ENCODE data around the gene TCF4. TPM values are rescaled to one million over a fixed set of nuclear protein-coding genes. Genes with fewer than 3 reads are reported as not detected.

Gene TCF4
- total RNA-seq, 1 donor from 2014 or later, result 56.8 TPM

GRCh38 chr18:55509631-55510324, 78.2 kb downstream of the TCF4 start:
- Mint-ChIP-seq H3K36me3 (ENCODE audit: insufficient read depth) (no peaks in the 10 kb centered on the region), H3K4me3 (ENCODE audit: low read depth) (no peak overlapping the region), H3K9me3 (ENCODE audit: low read depth) (no peaks in the 10 kb centered on the region), H3K27ac (no peak overlapping the region), H3K4me1 (ENCODE audit: low read depth) (peaks cover 12% of the 10 kb centered on the region), H3K27me3 (no peaks in the 10 kb centered on the region)
- TF ChIP-seq, protein P1, sequence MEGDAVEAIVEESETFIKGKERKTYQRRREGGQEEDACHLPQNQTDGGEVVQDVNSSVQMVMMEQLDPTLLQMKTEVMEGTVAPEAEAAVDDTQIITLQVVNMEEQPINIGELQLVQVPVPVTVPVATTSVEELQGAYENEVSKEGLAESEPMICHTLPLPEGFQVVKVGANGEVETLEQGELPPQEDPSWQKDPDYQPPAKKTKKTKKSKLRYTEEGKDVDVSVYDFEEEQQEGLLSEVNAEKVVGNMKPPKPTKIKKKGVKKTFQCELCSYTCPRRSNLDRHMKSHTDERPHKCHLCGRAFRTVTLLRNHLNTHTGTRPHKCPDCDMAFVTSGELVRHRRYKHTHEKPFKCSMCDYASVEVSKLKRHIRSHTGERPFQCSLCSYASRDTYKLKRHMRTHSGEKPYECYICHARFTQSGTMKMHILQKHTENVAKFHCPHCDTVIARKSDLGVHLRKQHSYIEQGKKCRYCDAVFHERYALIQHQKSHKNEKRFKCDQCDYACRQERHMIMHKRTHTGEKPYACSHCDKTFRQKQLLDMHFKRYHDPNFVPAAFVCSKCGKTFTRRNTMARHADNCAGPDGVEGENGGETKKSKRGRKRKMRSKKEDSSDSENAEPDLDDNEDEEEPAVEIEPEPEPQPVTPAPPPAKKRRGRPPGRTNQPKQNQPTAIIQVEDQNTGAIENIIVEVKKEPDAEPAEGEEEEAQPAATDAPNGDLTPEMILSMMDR (IDR thresholded peaks at IDR 0.05; ENCODE audit: unreplicated experiment), result no peak
- DNase-seq (ENCODE audit: low spot score, unreplicated experiment), result no peak

DNA sequence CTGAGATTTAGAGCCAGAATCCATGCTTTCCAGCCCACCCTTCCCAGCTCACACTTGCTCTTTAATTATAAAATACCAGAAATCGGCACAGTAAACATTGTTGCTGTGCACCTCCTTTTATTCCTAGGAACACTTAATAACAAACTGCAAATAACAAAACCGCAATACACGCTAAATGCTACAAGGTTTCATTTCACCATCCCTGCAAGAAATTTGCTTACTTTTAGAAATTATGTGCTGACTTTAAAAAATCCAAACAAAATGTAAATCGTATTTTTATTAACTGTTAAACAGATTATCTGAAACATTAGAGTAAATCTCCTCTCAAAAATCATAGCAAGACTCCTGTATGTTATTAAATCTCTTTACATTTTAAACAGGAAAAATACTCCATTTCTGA, 79.3 kb downstream of the TCF4 start:
- H3K4me1 Mint-ChIP-seq (ENCODE audit: low read depth), result peaks cover 12% of the 10 kb centered on the region
- no peak for DNase-seq (ENCODE audit: low spot score, unreplicated experiment)
- no peaks in the 10 kb centered on the region for H3K9me3 Mint-ChIP-seq (ENCODE audit: low read depth)
- no peaks in the 10 kb centered on the region for H3K27me3 Mint-ChIP-seq
- H3K36me3 Mint-ChIP-seq (ENCODE audit: insufficient read depth), result no peaks in the 10 kb centered on the region
- H3K4me3 Mint-ChIP-seq (ENCODE audit: low read depth), result no peak overlapping the region
- TF ChIP-seq, protein P1 (IDR thresholded peaks at IDR 0.05; ENCODE audit: unreplicated experiment), result no peak
- H3K27ac Mint-ChIP-seq, result no peak overlapping the region

DNA sequence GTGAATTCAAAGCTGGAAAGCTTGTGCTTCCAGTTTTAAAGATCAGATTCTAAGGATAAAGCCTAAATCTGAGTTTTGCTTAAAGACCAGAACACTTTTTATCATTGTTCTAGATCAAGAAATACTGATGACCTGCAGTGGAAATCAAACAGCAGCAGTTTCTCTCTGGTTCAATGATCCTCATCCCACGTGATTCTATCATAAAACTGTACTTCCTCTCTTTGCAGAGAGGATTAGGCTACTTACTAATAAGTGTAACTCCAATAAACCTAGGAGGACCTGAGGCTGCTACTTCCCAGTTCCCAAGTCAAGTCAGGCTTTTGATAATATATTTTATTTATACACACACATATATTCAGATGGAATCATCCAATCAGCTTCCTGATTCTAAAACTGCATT, 81.9 kb downstream of the TCF4 start:
- Mint-ChIP-seq H3K4me1 (ENCODE audit: low read depth) (peaks cover 15% of the 10 kb centered on the region), H3K36me3 (ENCODE audit: insufficient read depth) (peaks cover 1% of the 10 kb centered on the region), H3K27ac (no peak overlapping the region), H3K9me3 (ENCODE audit: low read depth) (no peaks in the 10 kb centered on the region), H3K27me3 (no peaks in the 10 kb centered on the region), H3K4me3 (ENCODE audit: low read depth) (no peak overlapping the region)
- no peak for DNase-seq (ENCODE audit: low spot score, unreplicated experiment)
- TF ChIP-seq, protein P1 (IDR thresholded peaks at IDR 0.05; ENCODE audit: unreplicated experiment), result no peak

GRCh38 chr18:55504808-55505207, 83.2 kb downstream of the TCF4 start:
- TF ChIP-seq, protein P1 (IDR thresholded peaks at IDR 0.05; ENCODE audit: unreplicated experiment), result no peak
- Mint-ChIP-seq H3K36me3 (ENCODE audit: insufficient read depth) (peaks cover 1% of the 10 kb centered on the region), H3K9me3 (ENCODE audit: low read depth) (no peaks in the 10 kb centered on the region), H3K27me3 (no peaks in the 10 kb centered on the region), H3K4me3 (ENCODE audit: low read depth) (no peak overlapping the region), H3K27ac (no peak overlapping the region), H3K4me1 (ENCODE audit: low read depth) (peaks cover 6% of the 10 kb centered on the region)
- no peak for DNase-seq (ENCODE audit: low spot score, unreplicated experiment)

DNA sequence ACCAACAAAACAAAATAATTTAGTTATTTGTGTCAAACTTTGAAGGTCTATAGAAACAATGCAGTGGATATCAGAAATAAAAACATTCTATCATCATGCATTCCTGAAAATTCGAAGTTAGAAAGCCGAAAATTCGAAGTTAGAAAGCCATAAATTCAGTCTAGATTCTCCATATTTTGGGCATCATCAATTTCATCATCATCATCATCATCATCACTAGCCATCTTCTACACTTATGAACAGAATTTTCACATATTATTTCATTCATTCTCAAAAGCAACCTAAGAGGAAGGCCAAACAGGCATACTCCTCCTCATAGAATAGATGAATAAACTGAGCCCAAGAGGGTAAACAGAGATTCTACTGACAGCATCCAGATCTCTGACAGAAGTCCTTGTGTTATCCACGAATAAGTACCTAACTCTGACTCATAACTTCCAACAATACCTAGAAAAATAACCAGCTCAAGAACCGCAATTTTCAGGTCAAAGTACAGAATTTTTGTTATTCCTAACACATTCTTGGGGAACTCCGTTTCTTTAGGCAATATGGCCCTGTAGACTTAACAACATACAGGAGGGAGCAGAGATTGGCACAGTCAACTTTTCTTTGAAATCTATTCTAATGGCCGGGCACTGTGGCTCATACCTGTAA, 84.7 kb downstream of the TCF4 start:
- no peak overlapping the region for H3K27ac Mint-ChIP-seq
- peaks cover 5% of the 10 kb centered on the region for H3K4me1 Mint-ChIP-seq (ENCODE audit: low read depth)
- H3K36me3 Mint-ChIP-seq (ENCODE audit: insufficient read depth), result peaks cover 1% of the 10 kb centered on the region
- H3K27me3 Mint-ChIP-seq, result no peaks in the 10 kb centered on the region
- TF ChIP-seq, protein P1 (IDR thresholded peaks at IDR 0.05; ENCODE audit: unreplicated experiment), result no peak
- H3K4me3 Mint-ChIP-seq (ENCODE audit: low read depth), result no peak overlapping the region
- no peaks in the 10 kb centered on the region for H3K9me3 Mint-ChIP-seq (ENCODE audit: low read depth)
- DNase-seq (ENCODE audit: low spot score, unreplicated experiment), result no peak
